A204.1 (cell line): ENCODE measurements around the gene MAPRE2.
"Not testable (repeated sequence)": the region's sequence is repeated elsewhere in the genome, so short reads cannot be mapped to it uniquely, and the experiment has no call there.

Experiments used
- FAIRE-seq: peaks from 2 replicates; lab custom pipeline; 2012; peaks lifted over from hg19 to GRCh38; lab: Jason Lieb, UNC

The MAPRE2 gene

GRCh38 chr18:35122586-35123224 is 81.5 kb downstream of the MAPRE2 start:
- no peak for FAIRE-seq

GRCh38 chr18:35123811-35124210 is 82.6 kb downstream of the MAPRE2 start:
- no peak for FAIRE-seq

- no peak for FAIRE-seq
Measured at GRCh38 chr18:35127201-35127600, 86.0 kb downstream of the MAPRE2 start.

GRCh38 chr18:35128675-35129074 is 87.5 kb downstream of the MAPRE2 start:
- no peak for FAIRE-seq

GRCh38 chr18:35130236-35130635 is 89.0 kb downstream of the MAPRE2 start:
- FAIRE-seq, result no peak

- FAIRE-seq, result no peak
Measured at GRCh38 chr18:35131387-35132020, 90.3 kb downstream of the MAPRE2 start.

GRCh38 chr18:35132021-35132902 is 91.0 kb downstream of the MAPRE2 start:
- no peak for FAIRE-seq

GRCh38 chr18:35134190-35134730 is 93.0 kb downstream of the MAPRE2 start:
- FAIRE-seq, result no peak

GRCh38 chr18:35134791-35135531 is 93.7 kb downstream of the MAPRE2 start:
- FAIRE-seq, result no peak

- no peak for FAIRE-seq
Measured at GRCh38 chr18:35136248-35136647, 95.0 kb downstream of the MAPRE2 start.

- no peak for FAIRE-seq
Measured at GRCh38 chr18:35136885-35137284, 95.7 kb downstream of the MAPRE2 start.

- no peak for FAIRE-seq
Measured at GRCh38 chr18:35137632-35138031, 96.4 kb downstream of the MAPRE2 start.

- no peak for FAIRE-seq
Measured at GRCh38 chr18:35138773-35139172, 97.6 kb downstream of the MAPRE2 start.

- no peak for FAIRE-seq
Measured at GRCh38 chr18:35139517-35139916, 98.3 kb downstream of the MAPRE2 start.

- FAIRE-seq, result no peak
Measured at GRCh38 chr18:35141077-35141476, 99.9 kb downstream of the MAPRE2 start.

- FAIRE-seq, result no peak
Measured at GRCh38 chr18:35141567-35142274, 100.5 kb downstream of the MAPRE2 start.

GRCh38 chr18:35142275-35142615 is 101.0 kb downstream of the MAPRE2 start:
- no peak for FAIRE-seq

GRCh38 chr18:35143622-35144596 is 102.7 kb downstream of the MAPRE2 start:
- no peak for FAIRE-seq

- FAIRE-seq, result no peak
Measured at GRCh38 chr18:35144698-35145097, 103.5 kb downstream of the MAPRE2 start.

GRCh38 chr18:35150195-35150594 is 109.0 kb downstream of the MAPRE2 start:
- not testable (repeated sequence) for FAIRE-seq
